HG02981 (cell line): ENCODE measurements around the gene GPC6.

Experiments
- ATAC-seq: cut with Tn5 transposase; IDR thresholded peaks from one replicate; pipeline ENCODE4 v1.9.1; 2021; ENCODE audit warnings: mild to moderate bottlenecking, moderate library complexity; ENCODE audit not compliant: unreplicated experiment

Gene GPC6

DNA sequence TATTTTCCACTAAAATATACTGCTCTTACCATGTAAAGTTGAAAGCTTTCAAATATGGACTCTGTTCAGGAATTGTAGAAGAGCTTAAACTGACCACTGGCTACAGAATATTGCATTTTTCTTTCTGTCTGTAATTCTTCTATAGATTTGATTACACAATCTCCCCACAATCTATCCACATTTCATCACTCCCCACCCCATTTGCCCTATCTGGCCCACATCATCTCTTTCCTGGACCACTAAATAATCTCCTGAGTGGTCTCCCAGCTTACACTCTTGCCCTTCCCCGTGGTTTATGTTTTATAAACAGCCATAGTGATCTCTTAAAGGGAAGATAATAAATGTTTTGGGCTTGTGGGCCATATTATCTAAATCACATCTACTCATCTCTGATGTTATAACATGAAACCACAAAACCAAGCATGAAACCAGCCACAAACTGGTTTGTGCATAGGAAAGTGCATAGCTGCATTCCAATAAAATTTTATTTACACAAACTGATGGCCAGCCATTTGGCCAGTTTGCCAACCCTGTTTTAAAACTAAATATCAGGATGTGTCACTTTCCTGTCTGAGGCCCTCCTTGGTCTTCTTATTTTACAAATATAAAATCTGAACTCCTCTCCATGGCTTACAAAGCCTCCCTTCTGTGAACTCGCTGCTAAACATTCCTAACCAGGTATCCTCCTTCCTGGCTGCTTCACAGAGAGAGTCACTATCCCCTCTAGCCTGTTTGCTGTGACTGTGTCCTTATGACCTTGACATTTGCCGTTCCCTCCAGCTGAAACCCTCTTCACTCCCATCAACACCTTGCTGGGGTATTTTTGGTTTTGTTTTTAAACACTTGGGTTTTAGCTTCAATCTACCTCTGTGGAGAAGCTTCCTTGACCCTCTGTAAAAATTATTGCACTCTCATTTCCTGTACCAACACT, 500.9 kb downstream of the GPC6 start:
- ATAC-seq: no peak

DNA sequence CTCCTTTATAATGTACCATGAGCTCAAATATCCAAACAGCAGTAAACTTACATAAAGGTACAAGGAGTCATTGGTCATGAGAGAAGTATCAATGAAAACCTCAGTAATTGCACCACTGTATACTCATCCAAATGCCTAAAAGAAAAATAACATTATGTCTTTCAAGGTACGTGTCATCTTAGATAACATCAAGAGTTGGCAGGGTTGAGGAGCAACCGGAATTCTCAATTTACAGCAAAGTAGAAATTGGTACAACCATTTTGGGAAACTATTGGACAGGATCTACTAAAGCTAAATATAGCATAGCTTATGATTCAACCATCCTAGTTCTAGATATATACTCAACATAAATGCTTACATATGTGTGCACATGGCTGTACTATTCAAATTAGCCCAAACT, 502.8 kb downstream of the GPC6 start:
- ATAC-seq: no peak

DNA sequence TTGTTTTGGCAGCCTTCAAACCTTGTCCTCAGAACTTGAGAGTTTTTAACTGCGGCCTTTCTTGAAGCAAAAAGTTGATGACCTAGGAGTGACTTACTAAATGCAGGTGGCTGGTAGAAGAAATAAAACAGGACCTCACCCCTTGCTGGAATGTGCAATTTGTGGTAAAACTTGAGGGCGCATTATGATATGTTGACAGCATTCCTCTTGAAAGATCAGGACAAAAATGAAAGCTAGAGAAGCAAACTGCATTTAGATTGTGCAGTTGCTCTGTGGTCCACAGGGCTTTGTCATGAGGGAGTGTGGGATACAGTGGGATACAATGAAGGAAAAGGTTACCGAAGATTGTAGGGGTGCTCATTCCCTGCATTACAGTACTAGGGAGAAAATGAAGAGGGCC, 504.2 kb downstream of the GPC6 start:
- no peak for ATAC-seq

DNA sequence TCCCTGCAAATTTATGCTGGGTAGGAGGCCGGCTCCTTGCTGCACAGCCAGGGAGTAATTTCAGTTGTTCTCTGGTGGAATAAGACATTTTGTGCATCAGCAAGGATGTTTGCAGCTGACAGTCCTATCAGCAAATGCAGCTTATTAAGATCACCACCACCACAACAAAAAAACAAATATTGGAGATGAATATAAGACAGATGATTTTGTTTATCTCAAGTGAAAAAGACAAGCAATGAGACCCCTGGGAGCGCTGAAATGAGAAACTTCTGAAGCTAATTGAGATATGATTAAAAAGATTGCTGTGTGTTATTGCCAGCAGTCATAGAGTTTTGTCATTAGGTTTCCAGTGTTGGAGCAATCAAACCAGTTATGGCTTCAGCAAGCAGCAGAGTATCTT, 505.6 kb downstream of the GPC6 start:
- no peak for ATAC-seq

DNA sequence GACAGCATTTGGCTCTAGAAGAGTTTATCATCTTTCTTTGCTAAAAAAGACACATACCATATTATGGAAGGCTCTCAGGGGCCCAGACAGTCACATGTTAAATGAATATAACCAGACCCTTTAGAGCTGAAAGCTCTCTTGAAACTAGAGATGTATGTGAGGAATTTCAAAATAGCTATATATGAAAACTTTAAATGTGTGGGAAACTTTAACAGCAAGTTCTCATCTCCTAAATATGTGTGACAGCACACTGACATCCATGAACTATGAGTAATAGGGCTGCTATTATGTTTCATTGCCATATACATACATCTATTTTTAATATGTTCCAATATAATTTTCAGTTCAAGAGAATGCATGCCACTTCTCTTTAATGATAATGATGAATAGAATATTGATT, 509.5 kb downstream of the GPC6 start:
- ATAC-seq: no peak

DNA sequence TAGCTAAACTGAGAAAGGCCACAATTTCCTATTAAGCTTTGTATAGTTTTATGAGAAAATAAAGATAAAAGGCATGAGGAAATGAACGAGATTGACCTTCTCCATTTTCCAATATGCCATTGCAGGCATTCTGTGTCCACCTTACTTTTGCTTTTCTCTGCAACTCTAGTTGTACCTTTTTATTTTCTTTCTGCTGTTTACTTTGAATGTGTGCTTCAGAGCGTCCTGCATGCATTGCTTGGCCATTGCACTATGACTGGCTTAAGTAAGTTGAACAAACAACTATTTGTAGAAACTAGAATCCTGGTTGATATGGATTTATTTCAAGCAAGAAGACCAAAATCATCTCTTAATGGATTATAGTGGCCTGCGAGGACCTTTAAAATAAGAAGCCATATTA, 510.3 kb downstream of the GPC6 start:
- ATAC-seq: no peak

DNA sequence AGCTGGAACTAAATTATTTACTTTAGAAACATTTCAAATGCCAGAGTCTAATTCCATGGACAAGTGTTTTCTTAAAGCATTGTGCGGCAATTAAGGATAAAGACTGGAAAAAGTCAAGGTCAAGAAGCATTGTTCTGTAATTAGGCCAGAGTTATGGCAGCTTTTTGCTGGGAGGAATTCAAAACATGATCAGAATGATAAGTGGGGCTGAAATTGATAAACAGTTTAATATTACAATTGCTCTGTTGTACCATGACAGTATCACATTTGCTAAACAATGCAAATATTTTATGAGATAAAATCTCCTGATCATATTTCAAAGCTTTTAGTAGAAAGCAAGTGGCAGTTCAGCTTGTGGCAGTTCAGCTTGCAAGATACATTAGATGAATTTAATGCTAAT, 513.7 kb downstream of the GPC6 start:
- no peak for ATAC-seq

DNA sequence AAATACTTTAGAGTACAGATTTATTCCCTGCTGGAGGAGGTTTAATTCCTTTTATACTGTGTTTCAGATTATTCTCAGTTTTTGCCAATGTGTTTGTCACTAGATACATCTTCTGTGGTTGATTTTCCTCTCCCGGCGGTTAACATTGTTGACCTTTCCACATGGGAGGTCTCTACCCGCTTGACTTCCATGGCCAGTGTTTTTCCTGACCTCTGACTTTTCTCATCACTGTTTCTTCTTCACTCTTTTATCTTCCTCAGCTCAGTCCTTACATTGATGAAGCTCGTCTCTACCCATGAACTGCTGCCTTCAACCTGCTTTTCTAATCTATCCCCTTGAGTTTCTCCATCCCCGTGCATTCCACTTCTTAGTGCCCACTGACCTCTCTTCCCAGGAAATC, 517.4 kb downstream of the GPC6 start:
- no peak for ATAC-seq

DNA sequence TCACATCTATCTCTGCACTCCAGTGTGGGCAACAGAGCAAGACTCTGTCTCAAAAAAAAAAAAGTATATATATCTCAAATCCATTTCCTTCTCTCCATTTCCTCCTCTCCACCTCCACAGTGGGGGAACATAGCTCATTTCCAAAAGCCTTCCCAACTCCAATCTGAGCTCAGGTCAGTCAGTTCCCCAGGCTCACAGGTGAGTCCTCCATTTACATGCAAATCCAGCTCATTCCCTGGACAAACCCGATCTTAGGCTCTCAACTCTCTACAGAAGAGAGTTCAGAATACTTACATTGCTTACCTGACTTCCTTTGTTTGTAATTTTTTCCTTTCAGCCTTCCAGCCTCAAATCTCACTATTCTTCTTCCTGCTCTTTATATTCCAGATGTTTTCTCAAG, 518.3 kb downstream of the GPC6 start:
- no peak for ATAC-seq

DNA sequence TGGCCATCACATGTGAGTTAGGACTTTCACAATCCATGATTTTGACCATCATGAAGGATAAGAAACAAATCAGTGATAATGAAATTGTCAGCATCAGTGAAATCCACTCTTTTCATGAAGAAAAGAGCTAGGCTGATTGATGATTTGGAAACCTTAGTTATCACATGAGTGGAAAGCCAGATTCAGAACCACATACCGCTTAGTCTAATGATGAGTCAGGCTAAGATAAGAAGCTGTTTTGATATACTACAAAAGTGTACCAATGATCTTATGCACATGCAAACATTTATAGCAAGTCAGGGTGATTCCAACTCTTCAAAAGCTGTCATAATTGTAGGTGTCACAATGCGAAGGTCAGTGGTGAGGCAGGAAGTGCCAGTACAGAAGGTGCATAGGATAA, 519.3 kb downstream of the GPC6 start:
- ATAC-seq: no peak

DNA sequence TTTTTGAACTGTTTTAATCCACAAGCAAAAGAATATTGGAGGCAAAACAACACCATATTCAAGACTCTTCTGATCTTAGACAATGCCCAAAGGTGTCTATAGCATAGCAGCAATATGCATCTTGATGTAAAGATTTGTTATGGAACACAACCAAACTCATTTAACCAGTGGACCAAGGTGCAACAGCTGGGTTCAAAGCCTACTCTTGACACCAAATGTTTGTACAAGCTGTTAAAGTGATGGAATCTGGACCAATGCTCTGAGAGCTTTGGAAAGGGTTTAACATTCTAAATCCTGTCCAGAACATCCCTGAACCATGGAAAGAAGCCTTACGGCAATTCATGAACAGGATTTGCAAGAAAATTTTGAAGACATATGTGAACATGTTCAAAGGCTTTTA, 520.0 kb downstream of the GPC6 start:
- no peak for ATAC-seq

DNA sequence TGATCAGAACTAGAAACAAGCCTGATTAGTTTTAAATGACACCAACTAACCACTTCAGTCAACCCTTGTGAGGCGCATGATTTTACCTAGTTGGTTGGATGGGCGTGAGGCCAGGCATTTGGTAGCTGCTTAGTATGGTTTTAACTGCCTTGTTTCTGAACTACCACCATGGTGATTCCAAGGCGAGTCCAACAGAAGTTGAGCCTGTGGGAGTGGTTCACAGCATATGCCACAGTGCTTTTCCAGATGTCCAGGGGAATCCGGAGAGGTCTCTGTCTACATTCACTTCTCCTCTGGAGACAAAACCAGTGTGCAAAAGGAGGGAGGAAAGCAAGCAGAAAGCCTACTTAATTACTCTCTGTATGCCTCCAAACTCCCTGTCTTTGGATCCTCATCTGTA, 524.1 kb downstream of the GPC6 start:
- ATAC-seq: no peak

DNA sequence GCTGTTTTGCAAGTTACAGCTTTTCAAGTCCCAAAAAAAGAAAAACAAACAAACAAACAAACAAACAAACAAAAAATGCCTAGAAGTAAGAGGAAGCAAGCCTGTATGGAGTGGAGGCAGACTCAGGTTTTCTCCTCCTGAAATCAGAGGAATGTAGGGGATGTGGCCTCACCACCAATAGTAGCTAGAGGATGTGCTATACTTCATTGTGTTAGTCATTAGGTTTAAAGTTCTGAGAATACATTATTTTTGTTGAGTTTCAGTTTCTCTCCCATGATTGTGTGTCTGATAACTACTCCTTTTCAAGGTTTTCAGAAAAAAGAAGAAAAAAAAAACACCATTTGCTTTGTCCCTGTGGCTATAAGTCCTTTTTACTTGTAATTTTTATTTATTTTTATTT, 524.5 kb downstream of the GPC6 start:
- peak; percentile 59 for ATAC-seq

DNA sequence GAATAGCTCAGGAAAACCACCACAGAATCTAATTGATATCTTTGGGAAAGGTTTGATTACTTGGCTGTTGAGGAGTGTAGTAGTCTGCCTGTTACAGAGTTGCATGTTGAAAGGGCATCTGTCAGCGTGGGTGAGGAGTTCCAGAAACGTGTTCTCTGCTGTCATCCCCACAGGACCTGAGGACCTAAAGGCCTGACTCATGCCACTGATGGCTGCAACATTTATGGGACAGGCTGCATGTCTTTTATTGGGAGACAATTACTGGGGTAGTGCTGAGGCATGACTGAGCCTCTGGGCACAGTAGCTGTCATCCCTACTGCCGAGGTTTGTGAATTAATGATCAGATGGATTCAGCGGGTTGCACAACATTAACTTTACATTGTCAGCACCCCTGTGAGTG, 525.9 kb downstream of the GPC6 start:
- ATAC-seq: no peak

DNA sequence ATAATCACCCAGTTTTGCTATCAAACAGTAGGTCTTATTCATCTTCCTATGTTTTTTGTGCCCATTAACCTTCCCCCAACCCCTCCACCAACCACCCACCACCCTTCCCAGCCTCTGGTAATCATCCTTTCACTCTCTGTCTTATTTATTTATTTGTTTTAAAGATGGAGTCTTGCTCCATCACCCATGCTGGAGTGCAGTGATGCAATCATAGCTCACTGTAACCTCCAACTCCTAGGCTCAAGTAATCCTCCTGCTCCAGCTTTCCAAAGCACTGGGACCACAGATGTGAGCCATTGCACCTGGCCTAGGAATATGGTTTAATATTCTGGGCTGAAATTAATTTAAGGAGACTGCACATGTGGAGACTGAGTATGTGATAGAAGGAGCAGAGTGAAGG, 527.0 kb downstream of the GPC6 start:
- ATAC-seq: no peak

DNA sequence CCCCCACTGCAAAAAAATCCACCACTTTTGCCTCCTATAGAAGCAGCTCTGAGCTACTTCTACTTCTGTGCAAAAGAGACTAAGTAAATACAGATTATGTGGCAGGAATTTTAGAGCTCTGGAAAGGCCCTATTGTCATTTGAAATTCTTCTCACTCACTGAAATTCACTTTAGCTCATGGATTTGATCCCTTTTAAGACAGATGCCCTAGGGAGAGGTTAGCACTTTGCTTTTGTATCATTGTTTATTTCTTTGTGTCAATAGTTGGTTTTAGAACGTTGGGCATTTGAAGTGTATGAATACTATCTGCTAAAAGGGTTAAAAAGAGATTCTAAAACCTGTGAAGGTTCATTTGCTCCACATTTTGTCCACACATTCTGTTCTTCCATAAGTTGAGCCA, 528.7 kb downstream of the GPC6 start:
- no peak for ATAC-seq

DNA sequence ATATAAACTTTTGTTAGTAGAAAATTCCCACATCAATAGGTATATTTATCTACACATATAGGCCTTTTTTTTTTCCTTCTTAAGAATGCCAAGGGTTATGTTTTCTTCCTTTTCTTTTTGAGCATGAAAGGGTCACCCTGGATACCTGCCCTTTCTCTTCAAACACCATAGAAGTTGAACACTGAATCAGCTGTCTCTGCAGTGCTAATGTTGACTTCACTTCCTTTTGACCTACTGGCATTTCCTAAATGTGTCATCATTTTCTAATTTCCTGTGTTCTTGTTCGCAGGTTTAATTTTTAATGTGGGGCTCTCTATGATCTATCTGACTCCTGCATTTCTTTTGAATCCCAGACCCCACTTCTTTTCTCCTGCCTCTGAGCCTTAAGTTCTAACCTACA, 532.0 kb downstream of the GPC6 start:
- ATAC-seq: no peak

DNA sequence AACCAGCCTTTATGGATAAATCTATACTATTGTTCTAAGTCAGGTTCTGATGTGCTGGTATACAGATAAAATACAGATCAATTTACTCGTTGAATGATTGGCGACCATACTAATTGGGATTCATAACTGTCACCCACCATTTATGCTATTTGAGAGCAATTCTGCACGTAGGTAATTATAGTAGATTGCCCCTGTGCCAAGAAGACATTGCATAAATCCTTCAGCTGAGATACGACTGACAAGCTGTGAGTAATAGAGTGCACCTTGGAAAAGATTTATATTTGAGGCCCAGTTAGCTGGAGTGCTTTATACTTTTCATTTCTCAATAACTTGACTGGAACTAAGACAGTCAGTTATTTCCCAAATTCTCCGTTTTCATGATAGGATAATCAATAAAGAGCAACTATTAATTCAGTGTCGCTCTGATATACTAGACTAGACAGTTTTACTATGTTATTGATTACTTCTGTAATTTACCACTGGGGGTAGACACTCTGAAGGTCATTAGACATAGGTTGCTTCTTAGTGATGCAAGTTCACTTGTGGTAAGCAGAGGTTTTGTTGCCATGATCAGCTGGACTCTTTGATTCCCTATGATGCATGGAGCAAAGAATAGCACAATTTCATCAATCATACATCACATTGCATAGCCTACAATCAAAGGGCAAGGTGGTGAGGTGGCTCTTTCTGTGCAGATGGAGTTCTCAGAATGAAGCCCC, 536.3 kb downstream of the GPC6 start:
- ATAC-seq: no peak

DNA sequence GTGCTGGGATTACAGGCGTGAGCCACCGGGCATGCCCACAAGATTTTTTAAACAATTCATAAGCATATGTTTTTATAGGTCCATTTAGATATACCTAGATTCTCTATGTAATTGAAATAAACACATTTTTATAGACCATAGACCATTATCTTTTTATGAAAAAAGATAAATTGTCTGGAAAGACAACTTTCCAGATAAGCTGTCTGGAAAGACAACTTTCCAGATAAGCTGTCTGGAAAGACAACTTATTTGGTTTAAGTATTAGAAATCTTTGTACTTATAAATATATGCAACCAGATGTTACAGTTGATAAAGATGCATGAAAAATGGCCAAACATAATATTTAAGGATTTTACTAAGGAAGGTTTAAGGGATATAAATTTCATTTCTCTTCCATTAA, 538.5 kb downstream of the GPC6 start:
- ATAC-seq: no peak

DNA sequence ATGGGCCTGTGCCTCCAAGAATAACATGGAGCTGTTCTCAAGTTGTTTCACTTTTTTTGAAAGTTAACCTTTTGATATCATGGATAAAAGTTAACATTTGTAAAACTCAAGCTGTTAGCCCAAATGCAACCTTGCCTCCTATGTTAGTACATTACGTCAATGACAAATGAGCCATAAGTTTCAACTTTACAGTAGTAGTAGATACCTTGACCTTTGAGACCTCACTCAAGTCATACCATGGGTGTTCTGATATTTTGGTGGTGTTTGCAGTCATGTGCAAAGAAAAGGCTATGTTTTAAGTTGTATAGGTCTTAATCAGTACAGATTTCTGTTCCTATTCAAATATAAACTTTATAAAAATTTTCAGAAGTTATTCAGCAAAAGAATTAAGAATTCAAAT, 539.2 kb downstream of the GPC6 start:
- ATAC-seq: no peak

DNA sequence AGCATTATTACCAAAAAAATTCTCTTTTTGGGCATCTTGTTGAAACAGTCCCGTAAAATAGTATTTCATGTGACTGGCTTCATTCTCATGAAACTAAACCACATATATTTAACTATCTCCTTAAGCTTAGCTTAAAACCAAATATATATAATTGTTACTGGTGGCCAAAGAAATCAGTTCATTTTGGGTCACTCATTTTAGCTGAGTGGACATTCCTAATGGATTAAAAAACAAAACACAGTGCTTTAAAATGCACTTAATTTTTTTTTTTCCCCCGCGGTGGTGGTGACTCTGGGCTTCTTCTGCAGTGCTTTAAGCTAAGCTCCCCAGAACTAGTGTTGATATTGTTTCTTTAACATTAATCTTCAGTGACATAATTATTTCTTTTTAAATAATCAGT, 540.1 kb downstream of the GPC6 start:
- no peak for ATAC-seq

DNA sequence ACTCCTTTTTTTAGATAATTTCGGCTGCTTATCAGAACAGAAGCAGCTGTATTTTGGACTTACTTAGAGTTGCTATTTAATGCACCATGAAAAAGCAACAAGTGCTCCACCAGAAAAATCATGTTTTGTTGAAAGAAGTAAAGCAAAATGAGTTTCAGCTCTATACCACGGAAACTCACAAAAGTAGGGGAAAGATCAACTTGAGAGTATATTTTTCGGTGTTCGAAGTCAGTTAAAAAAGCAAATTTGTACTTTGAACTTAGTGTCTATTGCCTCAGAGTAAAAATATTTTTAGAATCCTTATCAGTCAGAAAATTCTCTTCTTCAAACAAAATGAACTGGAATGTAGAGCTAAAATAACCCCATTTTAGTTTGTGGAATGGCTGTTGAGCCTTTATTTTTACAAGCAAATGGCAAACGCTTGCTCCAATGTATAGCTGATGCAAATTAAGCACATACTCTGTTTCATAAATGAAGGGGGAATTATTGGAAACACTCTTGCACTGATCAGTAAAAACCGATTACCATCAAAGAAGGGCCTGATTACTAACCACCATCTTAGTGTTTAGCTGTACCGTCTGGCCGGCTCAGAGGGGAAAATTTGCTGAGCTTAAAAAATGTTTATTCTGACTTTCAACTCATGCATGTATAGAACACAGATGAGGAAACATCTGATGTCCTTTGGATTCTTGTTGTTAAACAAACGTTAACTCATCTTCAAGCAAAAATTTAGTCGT, 540.7 kb downstream of the GPC6 start:
- no peak for ATAC-seq
